HG02588 (cell line): ENCODE measurements around the gene MYH7.

ENCODE experiments used
- ATAC-seq: cut with Tn5 transposase; IDR thresholded peaks from one replicate; pipeline ENCODE4 v1.9.1; 2021; ENCODE audit warnings: mild to moderate bottlenecking, moderate library complexity; ENCODE audit not compliant: unreplicated experiment

The MYH7 gene

GRCh38 chr14:23449314-23449713 lies 13.9 kb upstream of the MYH7 start:
- no peak for ATAC-seq

- ATAC-seq = no peak
Observed at GRCh38 chr14:23447361-23448350, 12.2 kb upstream of the MYH7 start.

- no peak for ATAC-seq
Observed at GRCh38 chr14:23446291-23446851, 10.9 kb upstream of the MYH7 start.

GRCh38 chr14:23445773-23446172 lies 10.3 kb upstream of the MYH7 start:
- no peak for ATAC-seq

GRCh38 chr14:23444314-23444713 lies 8.9 kb upstream of the MYH7 start:
- ATAC-seq = no peak

DNA sequence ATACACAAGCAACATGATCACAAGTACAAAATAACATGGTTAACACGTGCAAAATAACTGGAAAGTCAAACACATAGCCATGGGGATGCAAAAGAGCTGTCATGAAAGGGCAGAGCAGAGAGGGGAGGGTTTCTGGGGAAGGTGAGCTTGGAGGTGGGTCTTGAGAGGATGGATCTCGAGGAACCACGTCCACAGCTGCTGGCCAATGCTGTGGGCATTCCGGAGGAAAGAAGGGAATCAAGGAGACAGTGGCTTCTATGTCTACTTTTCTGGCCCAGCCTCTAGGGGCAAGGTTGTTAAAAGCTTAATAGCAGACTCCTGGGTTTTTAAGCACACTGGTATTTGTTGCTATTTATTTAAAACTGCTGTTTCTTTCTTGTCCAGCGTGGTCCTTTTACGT lies 8.4 kb upstream of the MYH7 start:
- ATAC-seq = no peak

DNA sequence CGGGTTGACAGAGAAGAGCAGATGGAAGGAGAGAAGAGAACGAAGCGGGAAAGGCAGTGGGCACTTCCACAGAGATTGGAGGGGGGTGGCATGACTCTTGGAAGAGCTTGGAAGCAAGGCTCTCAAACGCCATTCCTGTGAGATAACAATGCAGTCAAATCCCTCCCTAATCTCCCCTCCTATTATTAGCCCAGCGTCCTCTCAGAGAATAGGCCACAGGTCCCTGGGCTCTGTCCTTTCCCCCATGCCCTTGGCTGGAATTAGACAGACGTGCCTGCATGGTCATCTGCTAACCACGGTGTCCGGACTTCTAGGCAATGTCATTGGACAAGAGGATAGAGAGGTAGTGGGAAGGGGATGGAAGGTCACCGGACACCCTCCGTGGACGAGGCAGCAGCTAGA lies 8.0 kb upstream of the MYH7 start:
- no peak for ATAC-seq

DNA sequence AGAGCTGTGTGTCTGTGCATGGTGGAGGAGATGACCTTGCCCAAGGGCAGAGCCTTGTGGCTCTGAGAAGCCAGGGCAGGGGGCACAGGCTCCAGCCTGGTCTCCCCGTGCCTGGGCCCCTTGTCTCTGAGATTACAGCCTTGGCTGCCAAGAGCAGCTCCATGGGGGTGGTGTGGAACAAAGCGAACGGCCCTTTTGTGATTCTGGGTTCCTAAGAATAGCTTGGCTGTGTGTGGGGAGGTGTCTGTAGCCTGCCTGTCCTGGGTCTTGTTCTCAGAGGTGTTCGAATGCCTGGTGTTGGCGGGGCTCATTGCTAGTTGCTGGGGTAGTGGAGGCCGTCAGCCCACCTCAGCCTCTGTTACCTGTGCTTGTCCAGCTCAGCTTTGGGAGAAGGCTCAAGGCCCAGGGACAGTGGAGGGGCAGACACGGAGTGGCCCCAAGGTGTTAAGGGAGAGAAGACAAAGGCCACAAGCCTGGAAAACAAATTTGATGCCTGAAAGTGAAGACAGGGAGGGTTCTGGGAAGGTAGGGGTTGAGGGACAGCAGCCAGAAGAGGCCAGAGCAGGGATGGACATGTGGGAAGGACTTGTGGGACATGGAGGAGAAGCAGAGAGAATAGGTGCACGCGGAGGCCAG lies 7.4 kb upstream of the MYH7 start:
- no peak for ATAC-seq

DNA sequence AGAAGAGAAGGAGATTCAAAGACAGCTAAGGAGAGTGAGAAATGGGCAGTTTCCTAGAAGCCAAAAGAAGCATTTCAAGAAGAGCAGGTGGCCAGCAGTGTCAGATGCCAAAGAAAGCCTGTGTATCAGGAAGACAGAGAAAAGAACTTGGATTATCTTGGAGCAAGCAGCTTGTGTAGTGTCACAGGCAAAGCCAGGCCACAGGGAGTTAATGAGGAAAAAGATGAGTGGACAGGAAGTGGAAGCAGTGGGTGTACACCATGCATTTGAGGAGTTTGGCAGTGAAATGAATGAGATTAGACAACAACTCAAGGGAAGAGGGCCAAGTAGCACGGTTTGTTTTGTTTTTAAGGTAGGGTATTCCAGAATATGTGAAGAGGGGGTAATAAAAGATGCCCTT lies 5.6 kb upstream of the MYH7 start:
- ATAC-seq = no peak

DNA sequence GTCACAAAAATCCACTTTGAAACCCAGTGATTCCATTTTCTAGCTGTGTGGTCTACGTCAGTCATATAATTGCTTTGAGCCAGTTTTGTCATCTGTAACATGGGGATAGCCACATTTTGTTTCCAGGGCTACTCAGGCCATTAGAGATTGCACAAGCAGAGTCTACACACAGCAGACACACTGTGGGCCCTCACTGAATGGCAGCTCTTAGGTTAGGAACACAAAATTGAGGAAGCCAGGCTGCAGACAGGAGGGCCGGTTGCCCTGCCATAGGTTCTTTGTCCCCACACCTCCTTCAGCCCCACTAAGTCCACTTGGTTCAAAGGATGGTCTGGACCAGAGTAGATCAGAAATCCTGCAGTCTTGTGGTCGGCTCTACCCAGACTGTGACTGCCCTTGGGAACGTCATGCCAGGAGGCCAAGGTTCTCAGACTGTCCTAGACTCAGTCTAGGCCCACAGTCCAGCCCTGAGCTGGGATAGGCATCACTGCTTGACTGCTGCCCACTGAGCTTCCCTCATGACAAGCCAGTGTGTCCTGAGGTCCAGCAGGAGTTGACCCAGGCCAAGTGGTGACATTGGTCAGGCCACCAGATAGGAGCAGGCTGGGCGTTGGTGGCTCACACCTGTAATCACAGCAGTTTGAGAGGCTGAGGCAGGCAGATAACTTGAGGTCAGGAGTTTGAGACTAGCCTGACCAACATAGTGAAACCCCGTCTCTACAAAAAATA lies 3.8 kb upstream of the MYH7 start:
- no peak for ATAC-seq

- no peak for ATAC-seq
Observed at GRCh38 chr14:23438101-23438971, 2.9 kb upstream of the MYH7 start.

GRCh38 chr14:23437133-23438100 lies 2.0 kb upstream of the MYH7 start:
- no peak for ATAC-seq

DNA sequence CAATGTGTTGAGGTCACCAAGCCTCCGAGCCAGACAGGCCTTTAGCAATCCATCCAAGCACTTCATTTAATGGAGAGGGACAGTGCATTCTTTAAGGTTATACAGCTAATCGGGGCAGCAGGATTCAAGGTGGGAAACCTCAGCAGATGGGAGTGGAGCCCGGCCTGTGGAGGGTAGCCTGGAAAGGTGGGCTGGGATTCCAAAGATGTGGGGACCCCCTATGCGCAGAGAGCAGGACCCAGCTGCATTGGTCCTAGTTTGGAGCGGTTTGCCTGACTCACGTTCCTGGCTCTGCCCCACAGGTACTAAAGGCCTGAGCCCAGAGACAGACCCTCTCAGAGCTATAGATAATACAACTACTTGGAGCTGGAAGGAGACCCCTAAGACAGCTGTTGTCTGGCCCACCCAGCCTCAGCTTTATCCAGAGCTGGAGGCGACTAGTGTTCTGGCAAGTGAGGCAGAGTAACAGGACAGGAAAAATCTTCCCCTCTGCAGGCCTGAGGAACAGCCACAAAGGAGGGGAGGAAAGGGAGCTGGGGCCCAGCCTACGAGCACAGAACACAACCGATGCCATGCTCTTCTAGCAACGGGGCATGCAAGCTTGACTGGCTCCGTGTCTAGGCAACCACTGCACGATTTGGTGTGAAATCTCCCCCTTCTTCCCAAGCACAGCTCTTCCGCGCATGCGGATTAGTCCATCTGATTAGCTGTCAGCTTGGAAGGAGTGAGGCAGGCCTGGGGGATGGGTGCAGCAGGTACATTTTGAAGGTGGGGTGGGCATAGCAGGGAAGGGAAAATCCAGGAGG lies 1.1 kb upstream of the MYH7 start:
- no peak for ATAC-seq

GRCh38 chr14:23434488-23435222 lies 805 bp downstream of the MYH7 start:
- no peak for ATAC-seq

DNA sequence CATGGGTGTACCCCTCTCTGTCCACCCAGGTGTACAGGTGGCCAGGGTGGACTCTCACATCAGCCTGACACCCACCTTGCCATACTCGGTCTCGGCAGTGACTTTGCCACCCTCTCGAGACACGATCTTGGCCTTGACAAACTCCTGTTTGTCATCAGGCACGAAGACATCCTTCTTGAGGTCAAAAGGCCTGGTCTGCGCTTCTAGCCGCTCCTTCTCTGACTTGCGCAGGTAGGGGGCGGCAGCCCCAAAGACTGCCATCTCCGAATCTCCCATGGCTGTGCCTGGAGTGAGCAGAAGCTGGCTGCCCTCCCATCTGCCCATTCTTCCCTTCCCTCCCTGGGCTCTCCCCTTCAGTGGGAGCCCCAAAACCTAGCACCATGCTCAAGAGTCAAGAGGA lies 2.0 kb downstream of the MYH7 start:
- no peak for ATAC-seq

DNA sequence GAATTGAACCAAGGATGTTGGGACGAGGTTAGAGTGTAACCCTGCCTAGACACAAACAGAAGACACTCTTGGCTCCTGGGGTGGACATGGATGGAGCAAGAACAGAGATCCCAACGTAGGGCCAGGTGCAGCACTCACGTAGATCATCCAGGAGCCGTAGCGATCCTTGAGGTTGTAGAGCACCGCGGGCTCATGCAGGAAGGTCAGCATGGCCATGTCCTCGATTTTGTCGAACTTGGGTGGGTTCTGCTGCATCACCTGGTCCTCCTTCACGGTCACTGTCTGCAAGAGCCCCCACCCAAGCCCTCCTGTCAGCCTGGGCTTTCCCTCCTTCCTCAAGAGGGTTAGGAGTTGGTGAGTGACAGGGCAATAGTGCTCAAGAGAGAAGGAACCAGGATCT lies 2.5 kb downstream of the MYH7 start:
- ATAC-seq = no peak

DNA sequence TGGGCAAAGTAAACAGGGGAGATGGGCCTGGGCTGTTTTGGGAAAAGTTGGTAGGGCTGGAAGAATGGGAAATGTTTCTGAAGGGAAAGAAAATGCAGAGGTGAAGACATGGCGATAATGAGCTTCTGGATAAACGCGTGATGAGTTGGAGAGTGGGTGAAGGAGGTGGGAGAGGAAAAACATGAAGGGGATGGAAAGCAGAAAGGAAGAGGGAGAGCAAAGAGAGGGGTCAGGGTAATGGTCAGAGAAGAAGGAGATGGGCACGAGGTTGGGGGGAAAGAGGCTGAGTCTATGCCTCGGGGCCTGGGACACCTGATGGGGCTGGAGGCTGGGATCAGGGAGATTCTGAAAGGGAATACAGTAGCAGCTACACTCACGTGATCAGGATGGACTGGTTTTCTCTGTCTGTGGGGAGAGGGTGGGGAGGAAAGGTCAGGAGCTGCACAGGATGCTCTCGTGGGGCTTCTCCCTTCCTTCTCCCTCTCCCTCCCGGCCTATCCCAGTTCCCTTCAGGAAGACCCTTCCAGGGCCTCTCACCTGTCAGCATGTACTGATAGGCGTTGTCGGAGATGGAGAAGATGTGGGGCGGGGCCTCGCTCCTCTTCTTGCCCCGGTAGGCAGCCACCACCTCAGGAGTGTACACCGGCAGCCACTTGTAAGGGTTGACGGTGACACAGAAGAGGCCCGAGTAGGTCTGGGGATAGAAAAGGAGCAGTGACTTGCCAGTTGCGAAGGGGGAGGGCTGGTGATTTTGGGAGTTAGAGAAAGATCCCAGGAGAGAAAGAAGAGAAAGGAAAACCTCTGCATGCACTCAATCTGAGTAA lies 3.1 kb downstream of the MYH7 start:
- no peak for ATAC-seq
